HL-60 (cell line): Measurements from ENCODE around the gene ATXN1L.

Experiments
- POLR2AphosphoS5 ChIP-seq: IDR thresholded peaks from 2 replicates; pipeline ENCODE4 v1.6.1; 2012; ENCODE audit warnings: low read depth
- TF ChIP-seq, protein P1 (sequence below): IDR thresholded peaks from one replicate; pipeline ENCODE4 v1.5.1; 2011; ENCODE audit warnings: low read length, control low read depth, inconsistent platforms; ENCODE audit not compliant: insufficient read depth

DNA sequence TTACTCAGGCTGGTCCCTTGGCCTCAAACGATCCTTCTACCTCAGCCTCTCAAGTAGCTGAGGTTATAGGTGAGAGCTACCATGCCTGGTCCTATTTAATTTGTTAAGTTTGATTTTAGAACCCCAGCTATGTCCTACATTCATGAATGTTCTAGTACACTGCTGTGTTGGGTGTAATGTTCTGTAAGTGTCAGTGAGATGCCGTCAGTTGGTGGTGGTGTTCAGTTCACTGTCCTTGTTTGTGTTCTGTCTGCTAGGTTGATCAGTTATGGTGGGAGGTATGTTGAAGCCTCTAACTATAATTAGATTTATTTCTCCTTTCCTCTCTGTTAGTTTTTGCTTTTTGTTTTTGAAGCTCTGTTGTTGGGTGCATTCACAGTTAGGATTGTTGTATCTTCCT, 57.8 kb downstream of the ATXN1L start:
- TF ChIP-seq, protein P1, sequence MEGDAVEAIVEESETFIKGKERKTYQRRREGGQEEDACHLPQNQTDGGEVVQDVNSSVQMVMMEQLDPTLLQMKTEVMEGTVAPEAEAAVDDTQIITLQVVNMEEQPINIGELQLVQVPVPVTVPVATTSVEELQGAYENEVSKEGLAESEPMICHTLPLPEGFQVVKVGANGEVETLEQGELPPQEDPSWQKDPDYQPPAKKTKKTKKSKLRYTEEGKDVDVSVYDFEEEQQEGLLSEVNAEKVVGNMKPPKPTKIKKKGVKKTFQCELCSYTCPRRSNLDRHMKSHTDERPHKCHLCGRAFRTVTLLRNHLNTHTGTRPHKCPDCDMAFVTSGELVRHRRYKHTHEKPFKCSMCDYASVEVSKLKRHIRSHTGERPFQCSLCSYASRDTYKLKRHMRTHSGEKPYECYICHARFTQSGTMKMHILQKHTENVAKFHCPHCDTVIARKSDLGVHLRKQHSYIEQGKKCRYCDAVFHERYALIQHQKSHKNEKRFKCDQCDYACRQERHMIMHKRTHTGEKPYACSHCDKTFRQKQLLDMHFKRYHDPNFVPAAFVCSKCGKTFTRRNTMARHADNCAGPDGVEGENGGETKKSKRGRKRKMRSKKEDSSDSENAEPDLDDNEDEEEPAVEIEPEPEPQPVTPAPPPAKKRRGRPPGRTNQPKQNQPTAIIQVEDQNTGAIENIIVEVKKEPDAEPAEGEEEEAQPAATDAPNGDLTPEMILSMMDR, result no peak
- no peak for TF ChIP-seq POLR2AphosphoS5
